RPMI7951 (cell line): ENCODE results near the gene ARHGAP22. TPM values are rescaled to one million over a fixed set of nuclear protein-coding genes. Genes with fewer than 3 reads are reported as not detected.
A peak's percentile ranks its signal among the peaks of the same experiment; 100 is the strongest.

Experiments used
- DNase-seq: peaks from one replicate; pipeline ENCODE4 v3.0.0-alpha.2; 2012; ENCODE audit warnings: low read depth
- total RNA-seq: library from RNA; depleted of rRNA; stranded (reverse); fragments of >200 nt; shearing (Covaris generic); gene quantifications from 2 replicates; pipeline ENCODE4 v1.2.3, GENCODE V29; 2014

ARHGAP22 gene
- total RNA-seq, 1 experiment from 2014 or later, result 20.7 TPM

- DNase-seq, result peak; percentile 51
Measured at GRCh38 chr10:48533951-48534720, 70.7 kb downstream of the ARHGAP22 start.

- no peak for DNase-seq
Measured at GRCh38 chr10:48533540-48533939, 71.3 kb downstream of the ARHGAP22 start.

- DNase-seq, result peak; percentile 64
Measured at GRCh38 chr10:48531486-48531885, 73.4 kb downstream of the ARHGAP22 start.

GRCh38 chr10:48529331-48529730, 75.5 kb downstream of the ARHGAP22 start:
- DNase-seq, result no peak

GRCh38 chr10:48527756-48528155, 77.1 kb downstream of the ARHGAP22 start:
- no peak for DNase-seq

- DNase-seq, result no peak
Measured at GRCh38 chr10:48526846-48527505, 77.9 kb downstream of the ARHGAP22 start.

GRCh38 chr10:48526011-48526821, 78.7 kb downstream of the ARHGAP22 start:
- DNase-seq, result peak; percentile 98

GRCh38 chr10:48525113-48525512, 79.8 kb downstream of the ARHGAP22 start:
- no peak for DNase-seq

- no peak for DNase-seq
Measured at GRCh38 chr10:48523820-48524758, 80.8 kb downstream of the ARHGAP22 start.

GRCh38 chr10:48523212-48523819, 81.6 kb downstream of the ARHGAP22 start:
- peak; percentile 93 for DNase-seq

GRCh38 chr10:48522011-48522765, 82.7 kb downstream of the ARHGAP22 start:
- peak; percentile 57 for DNase-seq

GRCh38 chr10:48520594-48520993, 84.3 kb downstream of the ARHGAP22 start:
- DNase-seq, result no peak

- DNase-seq, result no peak
Measured at GRCh38 chr10:48520184-48520506, 84.7 kb downstream of the ARHGAP22 start.

- no peak for DNase-seq
Measured at GRCh38 chr10:48519481-48520183, 85.2 kb downstream of the ARHGAP22 start.

GRCh38 chr10:48518986-48519385, 85.9 kb downstream of the ARHGAP22 start:
- DNase-seq, result no peak

- DNase-seq, result no peak
Measured at GRCh38 chr10:48517911-48518811, 86.7 kb downstream of the ARHGAP22 start.

GRCh38 chr10:48517482-48517881, 87.4 kb downstream of the ARHGAP22 start:
- no peak for DNase-seq

GRCh38 chr10:48516911-48517310, 88.0 kb downstream of the ARHGAP22 start:
- DNase-seq, result no peak

- no peak for DNase-seq
Measured at GRCh38 chr10:48514916-48515315, 90.0 kb downstream of the ARHGAP22 start.
